Small intestine (tissue), 16 donors: ENCODE measurements around the gene GIMAP5. TPM values are rescaled to one million over a fixed set of nuclear protein-coding genes. Genes with fewer than 3 reads are reported as not detected.
A peak's percentile ranks its signal among the peaks of the same experiment; 100 is the strongest.

Experiments
- DNase-seq, 2 donors: peaks; one replicate each; pipeline versions ENCODE4 v3.0.0 to v3.0.0-alpha.2; 2013
- FAIRE-seq: peaks from 2 replicates; lab custom pipeline; 2012; peaks lifted over from hg19 to GRCh38; lab: Jason Lieb, UNC
- H3K27ac ChIP-seq, 3 donors: one replicate each; pipeline ENCODE4 v1.5.1; 2013; ENCODE audit warnings: low read length in 2 of 3, mild to moderate bottlenecking in 2 of 3, control low read depth in 1 of 3, inconsistent platforms in 1 of 3, low read depth in 1 of 3, moderate library complexity in 1 of 3
- H3K27me3 ChIP-seq, 3 donors: one replicate each; pipeline ENCODE4 v1.6.1; 2013; ENCODE audit warnings: low read length in 3 of 3, inconsistent platforms in 1 of 3; ENCODE audit not compliant: control insufficient read depth in 3 of 3, insufficient read depth in 3 of 3
- H3K36me3 ChIP-seq, 3 donors: one replicate each; pipeline ENCODE4 v1.6.1; 2013; ENCODE audit warnings: low read length in 3 of 3, inconsistent platforms in 1 of 3, low read depth in 1 of 3, mild to moderate bottlenecking in 1 of 3, moderate library complexity in 1 of 3; ENCODE audit not compliant: control insufficient read depth in 3 of 3, insufficient read depth in 2 of 3
- H3K4me1 ChIP-seq, 3 donors: one replicate each; pipeline ENCODE4 v1.6.1; 2013; ENCODE audit warnings: low read length in 2 of 3, inconsistent platforms in 1 of 3, low read depth in 1 of 3, mild to moderate bottlenecking in 1 of 3, moderate library complexity in 1 of 3; ENCODE audit not compliant: control insufficient read depth in 3 of 3, insufficient read depth in 2 of 3
- H3K4me3 ChIP-seq, 3 donors: one replicate each; pipeline ENCODE4 v1.5.1; 2013; ENCODE audit warnings: low read length in 3 of 3, control low read depth in 1 of 3, inconsistent platforms in 1 of 3, low read depth in 1 of 3, mild to moderate bottlenecking in 1 of 3, moderate library complexity in 1 of 3
- H3K9me3 ChIP-seq, 2 donors: one replicate each; pipeline ENCODE4 v1.6.1; 2013; ENCODE audit warnings: low read depth in 1 of 2, low read length in 1 of 2; ENCODE audit not compliant: control insufficient read depth in 2 of 2, insufficient read depth in 1 of 2
- WGBS, 3 donors: extraction: QIAGEN DNeasy Blood & Tissue Kit; methylation state at CpG; one replicate each; pipeline ENCODE4 v1.1.7; 2013; 5-methylcytosine and 5-hydroxymethylcytosine counted together
- long read RNA-seq, 10 donors: transcript quantifications; one replicate each; lab custom pipeline, GENCODE V29; 2026
- polyA plus RNA-seq, 4 donors: library from polyadenylated mRNA; stranded (reverse) in 3 of 4; unstranded in 1 of 4; fragments of 200-250 nt in 3 of 4; fragments of 120-200 nt in 1 of 4; gene quantifications; one replicate each; pipeline versions ENCODE4 v1.2.1 to v1.2.3, GENCODE V29; 2013
- donor health status: healthy with polysubstance abuse.
- donor health status: control.
- donor health status: control.
- donor health status: Bipolar disorder and iron deficiency.
- donor health status: healthy.

GIMAP5 gene
- polyA plus RNA-seq: 10 to 100 TPM in 2 of 4 donors, 1 to 10 TPM in 2; 3.8 to 29.9 (median 13.9) TPM
- long read RNA-seq, donor 1, transcript GIMAP5-201 (3 exons, 2,291 nt): major isoform, 5 of 5 reads
- long read RNA-seq, donor 1, partial matches to known transcripts: 0 of 5 reads
- long read RNA-seq, donor 1, other reads (novel, unspliced or antisense): 0 of 5 reads
- long read RNA-seq, donor 2, partial matches to known transcripts: 0 of 4 reads
- long read RNA-seq, donor 2, other reads (novel, unspliced or antisense): 0 of 4 reads
- long read RNA-seq, donor 3, transcript GIMAP5-201 (3 exons, 2,291 nt): major isoform, 5 of 5 reads
- long read RNA-seq, donor 3, partial matches to known transcripts: 0 of 5 reads
- long read RNA-seq, donor 3, other reads (novel, unspliced or antisense): 0 of 5 reads
- long read RNA-seq, donor 4: 0 reads
- long read RNA-seq, donor 5, partial matches to known transcripts: 0 of 3 reads
- long read RNA-seq, donor 5, other reads (novel, unspliced or antisense): 0 of 3 reads
- long read RNA-seq, donor 6, partial matches to known transcripts: 0 of 3 reads
- long read RNA-seq, donor 6, other reads (novel, unspliced or antisense): 0 of 3 reads
- long read RNA-seq, donor 7, partial matches to known transcripts: 0 of 2 reads
- long read RNA-seq, donor 7, other reads (novel, unspliced or antisense): 0 of 2 reads
- long read RNA-seq, donor 8: 0 reads
- long read RNA-seq, donor 9, partial matches to known transcripts: 0 of 1 reads
- long read RNA-seq, donor 9, other reads (novel, unspliced or antisense): 0 of 1 reads
- long read RNA-seq, donor 10, partial matches to known transcripts: 0 of 3 reads
- long read RNA-seq, donor 10, other reads (novel, unspliced or antisense): 0 of 3 reads

- DNase-seq (no peak), FAIRE-seq (no peak)
- no peaks in the 10 kb centered on the region for H3K36me3 ChIP-seq
- H3K4me3 ChIP-seq: peak within 1 kb of the TSS; percentile 34 to 41 (median 36)
- H3K27ac ChIP-seq: peak within 1 kb of the TSS in 2 of 3 donors; percentile 63 to 72
- WGBS, 3 donors: 36 to 80% (median 60%) methylated on average over 14 of the region's 14 CpGs
- no peaks in the 10 kb centered on the region for H3K9me3 ChIP-seq
- H3K4me1 ChIP-seq: no peaks in the 10 kb centered on the region
- H3K27me3 ChIP-seq: peaks cover 0 to 10% (median 0%) of the 10 kb centered on the region in 3 donors
Measured at GRCh38 chr7:150737265-150738055, at the start of gene GIMAP5. GIMAP5 (plus strand) TSS chr7:150737418; CDS start chr7:150740885, 3,467 bp downstream.

GRCh38 chr7:150688630-150689029, 48.6 kb upstream of the GIMAP5 start:
- no peak for FAIRE-seq
- WGBS, 3 donors: 97 to 99% (median 98%) methylated on average over 6 of the region's 6 CpGs
- peaks cover 0 to 3% (median 2%) of the 10 kb centered on the region in 3 donors for H3K4me1 ChIP-seq
- H3K36me3 ChIP-seq: peaks cover 3 to 10% (median 3%) of the 10 kb centered on the region in 3 donors
- no peak overlapping the region for H3K27ac ChIP-seq
- no peak for DNase-seq
- H3K4me3 ChIP-seq: no peak overlapping the region
- H3K27me3 ChIP-seq: no peaks in the 10 kb centered on the region
- H3K9me3 ChIP-seq: peaks cover 2 to 3% of the 10 kb centered on the region in 2 donors

GRCh38 chr7:150695654-150696053, 41.6 kb upstream of the GIMAP5 start:
- Histone ChIP-seq H3K4me3 (no peak overlapping the region), H3K36me3 (peaks cover 3 to 4% (median 3%) of the 10 kb centered on the region in 3 donors), H3K27ac (no peak overlapping the region), H3K9me3 (peaks cover 2 to 11% of the 10 kb centered on the region in 2 donors), H3K27me3 (no peaks in the 10 kb centered on the region), H3K4me1 (no peaks in the 10 kb centered on the region)
- no peak for DNase-seq
- 38 to 66% (median 62%) methylated on average over 2 of the region's 2 CpGs for WGBS, 3 donors
- FAIRE-seq: no peak

- Histone ChIP-seq H3K4me1 (no peaks in the 10 kb centered on the region), H3K4me3 (no peak overlapping the region), H3K27me3 (no peaks in the 10 kb centered on the region), H3K27ac (no peak overlapping the region), H3K9me3 (peaks cover 0 to 7% of the 10 kb centered on the region in 2 donors), H3K36me3 (no peaks in the 10 kb centered on the region)
- DNase-seq (no peak), FAIRE-seq (no peak)
- WGBS, 3 donors: 81 to 93% (median 91%) methylated on average over 1 of the region's 1 CpG
Measured at GRCh38 chr7:150703209-150703608, 34.0 kb upstream of the GIMAP5 start.

GRCh38 chr7:150715293-150715692, 21.9 kb upstream of the GIMAP5 start:
- Histone ChIP-seq H3K27me3 (no peaks in the 10 kb centered on the region), H3K4me1 (no peaks in the 10 kb centered on the region), H3K4me3 (no peak overlapping the region), H3K9me3 (no peaks in the 10 kb centered on the region), H3K27ac (peak overlapping the region in 2 of 3 donors; percentile 27 to 85), H3K36me3 (no peaks in the 10 kb centered on the region)
- no peak for DNase-seq
- FAIRE-seq: no peak
- WGBS, 3 donors: 68 to 83% (median 71%) methylated on average over 4 of the region's 4 CpGs

- H3K27me3 ChIP-seq: no peaks in the 10 kb centered on the region
- H3K9me3 ChIP-seq: no peaks in the 10 kb centered on the region
- WGBS, 3 donors: 46 to 54% (median 51%) methylated on average over 4 of the region's 4 CpGs
- no peak for DNase-seq
- H3K4me3 ChIP-seq: peak overlapping the region in 1 of 3 donors; percentile 27
- H3K36me3 ChIP-seq: no peaks in the 10 kb centered on the region
- peak overlapping the region in 2 of 3 donors; percentile 27 to 85 for H3K27ac ChIP-seq
- no peak for FAIRE-seq
- no peaks in the 10 kb centered on the region for H3K4me1 ChIP-seq
Measured at GRCh38 chr7:150715738-150716137, 21.5 kb upstream of the GIMAP5 start.

GRCh38 chr7:150716368-150716767, 20.9 kb upstream of the GIMAP5 start, which contains the start of gene GIMAP1:
GIMAP1 (plus strand) TSS chr7:150716613; CDS start chr7:150719048, 2,435 bp downstream.
- DNase-seq (peak in 1 of 2 donors; percentile 55), FAIRE-seq (no peak)
- H3K9me3 ChIP-seq: no peaks in the 10 kb centered on the region
- H3K4me3 ChIP-seq: peak within 1 kb of the TSS; percentile 28 to 63 (median 53)
- H3K27me3 ChIP-seq: no peaks in the 10 kb centered on the region
- H3K27ac ChIP-seq: peak within 1 kb of the TSS in 2 of 3 donors; percentile 27 to 85
- H3K36me3 ChIP-seq: no peaks in the 10 kb centered on the region
- no peaks in the 10 kb centered on the region for H3K4me1 ChIP-seq
- 36 to 65% (median 52%) methylated on average over 5 of the region's 5 CpGs for WGBS, 3 donors
